CD4-positive, alpha-beta T cell (primary cell): ENCODE data around the gene RIN3. TPM values are rescaled to one million over a fixed set of nuclear protein-coding genes. Genes with fewer than 3 reads are reported as not detected.
A peak's percentile ranks its signal among the peaks of the same experiment; 100 is the strongest.

ENCODE experiments used
- ATAC-seq: fragments of 200-7000 bp; cut with Tn5 transposase; one replicate; pipeline ENCODE4 v1.10.0; 2022; ENCODE audit warnings: mild to moderate bottlenecking; ENCODE audit not compliant: poor library complexity
- CTCF ChIA-PET: fragments of 350-600 bp; sonication (Branson Sonifier 250); formaldehyde crosslinking; loops from one replicate; lab custom pipeline; 2021; ENCODE audit warnings: antibody characterized with exemption, inconsistent platforms; lab: Charles Lee
- POLR2A ChIA-PET: fragments of 350-600 bp; sonication (Branson Sonifier 250); formaldehyde crosslinking; loops from one replicate; lab custom pipeline; 2021; ENCODE audit warnings: antibody characterized with exemption, inconsistent platforms; lab: Charles Lee
- DNase-seq, 14 experiments: peaks; one replicate each; pipeline ENCODE4 v3.0.0-alpha.2; 2013 to 2020; ENCODE audit warnings: mixed read lengths in 2 of 14
- H3K27ac ChIP-seq, 2 donors: one replicate each; pipeline versions ENCODE4 v1.5.1 to v1.7.0; 2013; ENCODE audit warnings: low read length in 2 of 2, low read depth in 1 of 2, mild to moderate bottlenecking in 1 of 2
- H3K27me3 ChIP-seq, 2 experiments: 1 replicate in 1 of 2; 2 replicates in 1 of 2; pipeline versions ENCODE4 v1.6.1 to v1.7.0; 2013; ENCODE audit warnings: low read length in 2 of 2, control low read depth in 1 of 2, mild to moderate bottlenecking in 1 of 2, moderate library complexity in 1 of 2; ENCODE audit not compliant: insufficient read depth in 2 of 2, control insufficient read depth in 1 of 2
- H3K36me3 ChIP-seq: one replicate; pipeline ENCODE4 v1.6.1; 2013; ENCODE audit warnings: low read length, control low read depth; ENCODE audit not compliant: insufficient read depth
- H3K4me1 ChIP-seq: one replicate; pipeline ENCODE4 v1.6.1; 2013; ENCODE audit warnings: low read length, control low read depth; ENCODE audit not compliant: insufficient read depth
- H3K4me3 ChIP-seq: one replicate; pipeline ENCODE4 v1.5.1; 2013; ENCODE audit warnings: mild to moderate bottlenecking, low read length, moderate library complexity
- H3K9me3 ChIP-seq, 2 experiments: 1 replicate in 1 of 2; 2 replicates in 1 of 2; pipeline versions ENCODE4 v1.6.1 to v1.7.0; 2013; ENCODE audit warnings: low read length in 2 of 2, mild to moderate bottlenecking in 2 of 2, control low read depth in 1 of 2, moderate library complexity in 1 of 2; ENCODE audit not compliant: control insufficient read depth in 1 of 2, insufficient read depth in 1 of 2
- H3K27ac Mint-ChIP-seq: one replicate; pipeline ENCODE4 v1.8.0; 2020; ENCODE audit warnings: mixed read lengths
- H3K27me3 Mint-ChIP-seq: one replicate; pipeline ENCODE4 v1.8.0; 2021; ENCODE audit warnings: mixed read lengths
- H3K36me3 Mint-ChIP-seq: one replicate; pipeline ENCODE4 v1.8.0; 2021; ENCODE audit warnings: low read depth, mixed read lengths
- H3K4me1 Mint-ChIP-seq: one replicate; pipeline ENCODE4 v1.8.0; 2021; ENCODE audit warnings: low read depth, mixed read lengths
- H3K4me3 Mint-ChIP-seq: one replicate; pipeline ENCODE4 v1.8.0; 2020; ENCODE audit warnings: mild to moderate bottlenecking, mixed read lengths
- H3K9me3 Mint-ChIP-seq: one replicate; pipeline ENCODE4 v1.8.0; 2020; ENCODE audit warnings: mixed read lengths
- CTCF ChIP-seq: fragments of 200-600 bp; IDR thresholded peaks from one replicate; pipeline ENCODE4 v1.8.0; 2022; ENCODE audit warnings: antibody characterized with exemption, mild to moderate bottlenecking
- intact Hi-C, 2 experiments: fragments of 100-400 bp; cut with DNase I in 1 of 2; cut with micrococcal nuclease in 1 of 2; formaldehyde crosslinking; loops; one replicate each; pipeline versions ENCODE4 v1.15.1 to v1.9.0; 2023 to 2025; cut with DNase I, micrococcal nuclease
- total RNA-seq, 174 experiments: library from RNA in 2 of 174; stranded (reverse) in 2 of 174; gene quantifications; one replicate each; pipeline ENCODE4 v1.2.3 and lab custom pipeline; 2021 to 2026

RIN3 gene
- total RNA-seq, 2 experiments from 2014 or later = 67.9 to 72.2 TPM

DNA sequence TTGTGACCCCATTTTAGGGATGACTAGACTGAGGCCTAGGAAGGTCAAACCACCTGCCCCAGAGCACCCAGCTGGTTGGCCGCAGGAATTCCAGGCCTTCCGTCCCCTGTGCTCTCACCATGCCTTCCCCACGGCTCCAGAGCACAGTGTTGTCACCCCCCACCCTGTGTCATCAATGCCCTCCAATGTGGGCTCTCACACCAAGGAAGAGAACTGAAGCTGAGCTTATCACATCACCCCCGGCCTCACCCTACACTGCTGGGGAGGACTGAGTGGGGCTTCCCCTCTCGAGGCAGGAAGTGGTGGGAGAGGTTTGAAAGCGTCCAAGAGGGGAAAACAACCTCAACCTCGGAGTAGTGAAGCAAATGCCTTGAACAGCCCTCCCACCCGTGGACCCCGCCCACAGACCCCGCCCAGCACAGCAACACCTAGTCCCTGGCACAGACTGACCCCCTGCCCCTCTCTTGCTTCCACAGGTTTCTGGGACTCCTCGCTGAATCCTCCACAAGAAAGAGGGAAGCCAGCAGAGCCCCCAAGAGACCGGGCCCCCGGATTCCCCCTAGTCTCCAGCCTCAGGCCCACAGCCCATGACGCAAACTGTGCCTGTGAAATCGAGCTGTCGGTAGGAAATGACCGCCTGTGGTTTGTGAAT lies 137.7 kb downstream of the RIN3 start:
- DNase-seq (peak; percentile 62 to 93 (median 78)), ATAC-seq (peak; percentile 85)
- Histone ChIP-seq H3K4me3 (peak overlapping the region; percentile 66), H3K27ac (peak overlapping the region; percentile 90 to 92), H3K27me3 (no peaks in the 10 kb centered on the region), H3K9me3 (no peaks in the 10 kb centered on the region), H3K36me3 (peaks cover 7% of the 10 kb centered on the region), H3K4me1 (peaks cover 94% of the 10 kb centered on the region)
- intact Hi-C loops = loop anchor here (1.0 to 10.0 kb wide), 4 partner anchors 36 to 106 kb away; no protein-coding TSS in a partner anchor
- Mint-ChIP-seq H3K4me1 (peaks cover 76% of the 10 kb centered on the region), H3K27ac (peak overlapping the region; percentile 97), H3K9me3 (no peaks in the 10 kb centered on the region), H3K36me3 (peaks cover 42% of the 10 kb centered on the region), H3K27me3 (no peaks in the 10 kb centered on the region), H3K4me3 (peak overlapping the region; percentile 99)
- TF ChIP-seq CTCF = no peak
- ChIA-PET POLR2A (interaction anchor here (0.5 to 5.6 kb wide), 25 partner anchors 9 to 1276 kb away, joined by 3 to 154 read pairs (median 5); partner anchors contain the start of genes CPSF2, GOLGA5 and NDUFB1), CTCF (interaction anchor here (1.8 kb wide), 1 partner anchor 37 kb away, joined by 14 read pairs; no protein-coding TSS in a partner anchor)

GRCh38 chr14:92651758-92652406 lies 138.3 kb downstream of the RIN3 start:
- CTCF ChIA-PET = interaction anchor here (0.6 to 3.3 kb wide), 3 partner anchors 38 to 74 kb away, joined by 3 to 19 read pairs (median 14); no protein-coding TSS in a partner anchor
- POLR2A ChIA-PET = interaction anchor here (0.6 to 5.6 kb wide), 27 partner anchors 10 to 1277 kb away, joined by 3 to 154 read pairs (median 5); partner anchors contain the start of genes CPSF2, GOLGA5 and NDUFB1
- Mint-ChIP-seq H3K4me1 (peaks cover 76% of the 10 kb centered on the region), H3K4me3 (peak overlapping the region; percentile 99), H3K27me3 (no peaks in the 10 kb centered on the region), H3K9me3 (no peaks in the 10 kb centered on the region), H3K36me3 (peaks cover 48% of the 10 kb centered on the region), H3K27ac (peak overlapping the region; percentile 97)
- TF ChIP-seq CTCF = no peak
- H3K27ac ChIP-seq = peak overlapping the region; percentile 90 to 92
- ATAC-seq (no peak), DNase-seq (peak in 11 of 14 experiments; percentile 24 to 62 (median 50))
- H3K27me3 ChIP-seq = no peaks in the 10 kb centered on the region
- H3K9me3 ChIP-seq = no peaks in the 10 kb centered on the region
- intact Hi-C loops = loop anchor here (1.0 to 10.0 kb wide), 4 partner anchors 35 to 107 kb away; no protein-coding TSS in a partner anchor
- H3K4me1 ChIP-seq = peaks cover 94% of the 10 kb centered on the region
- H3K4me3 ChIP-seq = peak overlapping the region; percentile 66
- peaks cover 9% of the 10 kb centered on the region for H3K36me3 ChIP-seq

GRCh38 chr14:92652413-92653151 lies 139.0 kb downstream of the RIN3 start:
- ChIA-PET POLR2A (interaction anchor here (0.8 to 5.6 kb wide), 22 partner anchors 11 to 612 kb away, joined by 3 to 154 read pairs (median 5); partner anchors contain the start of genes CPSF2, GOLGA5 and NDUFB1), CTCF (interaction anchor here (0.6 to 3.3 kb wide), 2 partner anchors 39 to 75 kb away, joined by 3 to 19 read pairs; no protein-coding TSS in a partner anchor)
- TF ChIP-seq CTCF = no peak
- intact Hi-C loops = loop anchor here (1.0 to 10.0 kb wide), 3 partner anchors 35 to 108 kb away; no protein-coding TSS in a partner anchor
- Mint-ChIP-seq H3K4me1 (peaks cover 76% of the 10 kb centered on the region), H3K9me3 (no peaks in the 10 kb centered on the region), H3K27me3 (no peaks in the 10 kb centered on the region), H3K27ac (peak overlapping the region; percentile 97), H3K36me3 (peaks cover 55% of the 10 kb centered on the region), H3K4me3 (peak overlapping the region; percentile 99)
- Histone ChIP-seq H3K27me3 (no peaks in the 10 kb centered on the region), H3K4me3 (peak overlapping the region; percentile 66), H3K36me3 (peaks cover 12% of the 10 kb centered on the region), H3K4me1 (peaks cover 94% of the 10 kb centered on the region), H3K9me3 (no peaks in the 10 kb centered on the region), H3K27ac (peak overlapping the region; percentile 85 to 90)
- no peak for ATAC-seq
- peak in 4 of 14 experiments; percentile 21 to 40 (median 33) for DNase-seq
